GM12878 (cell line): Measurements from ENCODE around the gene NACC1. TPM values are rescaled to one million over a fixed set of nuclear protein-coding genes. Genes with fewer than 3 reads are reported as not detected.

Source experiments
- ATAC-seq: fragments of 200-7000 bp; cut with Tn5 transposase; 3 replicates; pipeline ENCODE4 v1.9.1; 2020; ENCODE audit warnings: mild to moderate bottlenecking, moderate library complexity
- BruUV-seq: library from RNA; stranded (reverse); fragments of 400-500 nt; replicated peaks from 2 replicates; lab custom pipeline; 2021; lab: Mats Ljungman, UMichigan
- CTCF ChIA-PET: fragments of 300-600 bp; sonication (Branson Sonifier 250); formaldehyde crosslinking; extraction: SDS; loops from one replicate; lab custom pipeline; 2021; ENCODE audit warnings: inconsistent platforms; lab: Yijun Ruan, JAX
- POLR2A ChIA-PET: fragments of 350-600 bp; formaldehyde crosslinking; extraction: SDS; loops from one replicate; lab custom pipeline; 2021; ENCODE audit warnings: inconsistent platforms; lab: Charles Lee
- RAD21 ChIA-PET: fragments of 300-600 bp; sonication (Branson Sonifier 250); formaldehyde crosslinking; loops from one replicate; lab custom pipeline; 2023; ENCODE audit warnings: antibody characterized with exemption; ENCODE audit not compliant: unreplicated experiment; lab: Charles Lee
- SMC1A ChIA-PET: fragments of 300-600 bp; sonication (Branson Sonifier 250); formaldehyde crosslinking; loops from one replicate; lab custom pipeline; 2023; ENCODE audit not compliant: unreplicated experiment, uncharacterized antibody; lab: Charles Lee
- DNase-seq: peaks from one replicate; pipeline ENCODE4 v3.0.0-alpha.2; 2011; ENCODE audit warnings: low read depth, low spot score
- FAIRE-seq: peaks from 3 replicates; lab custom pipeline; 2011; peaks lifted over from hg19 to GRCh38; lab: Jason Lieb, UNC
- H2AFZ ChIP-seq: 2 replicates; pipeline ENCODE4 v1.6.0; 2011; ENCODE audit warnings: low read depth, low read length, control low read depth; ENCODE audit not compliant: control insufficient read depth
- H3K27ac ChIP-seq: 2 replicates; pipeline ENCODE4 v1.5.1; 2011; ENCODE audit warnings: control low read depth; ENCODE audit not compliant: control insufficient read depth, insufficient read depth
- H3K27me3 ChIP-seq, 2 experiments: replicated peaks in 1 of 2; 2 replicates each; pipeline versions ENCODE4 v1.6.0 to v1.6.1; 2011; ENCODE audit warnings: low read length in 1 of 2; ENCODE audit not compliant: control insufficient read depth in 2 of 2, insufficient read depth in 2 of 2
- H3K36me3 ChIP-seq, 2 experiments: 2 replicates each; pipeline ENCODE4 v1.5.1; 2011; ENCODE audit warnings: low read length in 1 of 2; ENCODE audit not compliant: control insufficient read depth in 2 of 2, insufficient read depth in 2 of 2
- H3K4me1 ChIP-seq: 2 replicates; pipeline ENCODE4 v1.6.1; 2011; ENCODE audit warnings: mild to moderate bottlenecking, low read length, moderate library complexity, mixed read lengths; ENCODE audit not compliant: control insufficient read depth, insufficient read depth
- H3K4me2 ChIP-seq: 2 replicates; pipeline ENCODE4 v1.6.0; 2011; ENCODE audit warnings: control low read depth; ENCODE audit not compliant: control insufficient read depth, insufficient read depth
- H3K4me3 ChIP-seq: fragments of 200-600 bp; sonication (generic); 2 replicates; pipeline ENCODE4 v1.5.1; 2016
- H3K79me2 ChIP-seq: 2 replicates; pipeline ENCODE4 v1.6.0; 2011; ENCODE audit warnings: low read length; ENCODE audit not compliant: control insufficient read depth, insufficient read depth
- H3K9ac ChIP-seq: 2 replicates; pipeline ENCODE4 v1.8.0; 2011; ENCODE audit warnings: low read length, control low read depth, mixed read lengths; ENCODE audit not compliant: control insufficient read depth, insufficient read depth
- H3K9me3 ChIP-seq: replicated peaks from 3 replicates; pipeline ENCODE4 v1.5.1; 2011; ENCODE audit warnings: mild to moderate bottlenecking, low read length; ENCODE audit not compliant: control insufficient read depth, insufficient read depth
- H4K20me1 ChIP-seq: 2 replicates; pipeline ENCODE4 v1.6.0; 2011; ENCODE audit not compliant: control insufficient read depth, insufficient read depth
- BHLHE40 ChIP-seq, 2 experiments: fragments of 450-650 bp in 1 of 2; IDR thresholded peaks; 2 replicates each; pipeline ENCODE4 v1.6.1; 2011 to 2017; ENCODE audit warnings: low read depth in 2 of 2, borderline replicate concordance in 1 of 2, improper control_type of control experiment in 1 of 2, low read length in 1 of 2, mild to moderate bottlenecking in 1 of 2
- EGR1 ChIP-seq, 2 experiments: IDR thresholded peaks; 1 replicate in 1 of 2; 2 replicates in 1 of 2; pipeline ENCODE4 v1.6.1; 2011 to 2012; ENCODE audit warnings: low read depth in 2 of 2, low read length in 2 of 2, borderline replicate concordance in 1 of 2, mild to moderate bottlenecking in 1 of 2, moderate library complexity in 1 of 2
- ETV6 ChIP-seq, 2 experiments: fragments of 450-650 bp in 1 of 2; IDR thresholded peaks in 1 of 2; conservative IDR thresholded peaks in 1 of 2; 2 replicates each; pipeline ENCODE4 v1.6.1; 2014; ENCODE audit warnings: antibody characterized with exemption in 1 of 2, borderline replicate concordance in 1 of 2, low read depth in 1 of 2, mild to moderate bottlenecking in 1 of 2, moderate library complexity in 1 of 2
- JUND ChIP-seq: IDR thresholded peaks from 2 replicates; pipeline ENCODE4 v1.6.1; 2012; ENCODE audit warnings: low read depth, mild to moderate bottlenecking, low read length, improper control_type of control experiment, moderate library complexity
- MEF2A ChIP-seq: IDR thresholded peaks from 2 replicates; pipeline ENCODE4 v1.6.1; 2011; ENCODE audit warnings: low read depth, mild to moderate bottlenecking, low read length, moderate library complexity; ENCODE audit not compliant: insufficient read depth
- PAX5 ChIP-seq: IDR thresholded peaks from 2 replicates; pipeline ENCODE4 v1.6.1; 2011; ENCODE audit warnings: low read depth, low read length, borderline replicate concordance
- PKNOX1 ChIP-seq: fragments of 450-650 bp; IDR thresholded peaks from 2 replicates; pipeline ENCODE4 v1.6.1; 2016; ENCODE audit warnings: mild to moderate bottlenecking
- RUNX3 ChIP-seq: IDR thresholded peaks from 2 replicates; pipeline ENCODE4 v1.6.1; 2012; ENCODE audit warnings: low read length, inconsistent platforms
- SMARCA5 ChIP-seq: fragments of 450-650 bp; IDR thresholded peaks from 2 replicates; pipeline ENCODE4 v1.6.1; 2017; ENCODE audit warnings: mild to moderate bottlenecking
- SMC3 ChIP-seq: IDR thresholded peaks from 2 replicates; pipeline ENCODE4 v1.6.1; 2011; ENCODE audit warnings: low read length, improper control_type of control experiment, borderline replicate concordance
- ZNF217 ChIP-seq: fragments of 450-650 bp; IDR thresholded peaks from 2 replicates; pipeline ENCODE4 v1.6.1; 2017; ENCODE audit warnings: antibody characterized with exemption, mild to moderate bottlenecking
- WGBS: methylation state at CpG from one replicate; pipeline ENCODE4 v1.1.6; 2016; ENCODE audit warnings: low lambda C conversion rate; ENCODE audit not compliant: insufficient replicate concordance, insufficient coverage; ENCODE audit errors: missing lambda C conversion rate; 5-methylcytosine and 5-hydroxymethylcytosine counted together
- in situ Hi-C: fragments of 300-500 bp; cut with MboI; formaldehyde crosslinking; loops from 9 replicates; pipeline ENCODE4 v1.14.3; 2018; ENCODE audit warnings: mixed read lengths
- intact Hi-C: fragments of 100-400 bp; cut with micrococcal nuclease; formaldehyde crosslinking; loops from one replicate; pipeline ENCODE4 v1.14.2; 2022; ENCODE audit not compliant: unreplicated experiment
- polyA plus RNA-seq, 11 experiments: library from polyadenylated mRNA; depleted of rRNA in 4 of 11; unstranded in 6 of 11; stranded (reverse) in 5 of 11; fragments of >200 nt; fragmentation: Nextera tagmentation in 4 of 11; fragmentation: Illumina TruSeq in 1 of 11; extraction: Ambion mirVana in 4 of 11; extraction: Trizol in 1 of 11; gene quantifications; 1 replicate in 1 of 11; 2 replicates in 10 of 11; pipeline versions ENCODE4 v1.2.1 to v1.2.3, GENCODE V29; 2011 to 2016; ENCODE audit warnings: inconsistent platforms in 2 of 11, missing spikeins in 2 of 11, low read depth in 1 of 11
- total RNA-seq, 4 experiments: library from RNA; depleted of rRNA in 3 of 4; stranded (reverse); fragments of >200 nt in 3 of 4; fragmentation: Illumina TruSeq in 1 of 4; extraction: Trizol in 1 of 4; gene quantifications; 2 replicates each; pipeline versions ENCODE4 v1.2.1 to v1.2.3, GENCODE V29; 2013 to 2021
- TF ChIP-seq, protein P1 (sequence below): fragments of 450-650 bp; IDR thresholded peaks from 2 replicates; pipeline ENCODE4 v1.6.1; 2017; ENCODE audit warnings: mild to moderate bottlenecking, moderate library complexity
- TF ChIP-seq, protein P2 (sequence below): fragments of 450-650 bp; IDR thresholded peaks from 2 replicates; pipeline ENCODE4 v1.6.1; 2017; ENCODE audit warnings: mild to moderate bottlenecking, low read depth, inconsistent platforms; ENCODE audit not compliant: poor library complexity, severe bottlenecking

The NACC1 gene
- total and polyA plus RNA-seq, 10 of the 15 experiments (the other 5 are each of a cell fraction or from before 2014, with no cell fraction given) = 0.18 to 120 (median 19.2) TPM

- ATAC-seq = no peak
- POLR2A ChIA-PET = interaction anchor here (1.0 to 3.3 kb wide), 7 partner anchors 10 to 692 kb away, joined by 3 to 20 read pairs (median 8); partner anchors contain the start of gene NACC1
- TF ChIP-seq, protein P1, sequence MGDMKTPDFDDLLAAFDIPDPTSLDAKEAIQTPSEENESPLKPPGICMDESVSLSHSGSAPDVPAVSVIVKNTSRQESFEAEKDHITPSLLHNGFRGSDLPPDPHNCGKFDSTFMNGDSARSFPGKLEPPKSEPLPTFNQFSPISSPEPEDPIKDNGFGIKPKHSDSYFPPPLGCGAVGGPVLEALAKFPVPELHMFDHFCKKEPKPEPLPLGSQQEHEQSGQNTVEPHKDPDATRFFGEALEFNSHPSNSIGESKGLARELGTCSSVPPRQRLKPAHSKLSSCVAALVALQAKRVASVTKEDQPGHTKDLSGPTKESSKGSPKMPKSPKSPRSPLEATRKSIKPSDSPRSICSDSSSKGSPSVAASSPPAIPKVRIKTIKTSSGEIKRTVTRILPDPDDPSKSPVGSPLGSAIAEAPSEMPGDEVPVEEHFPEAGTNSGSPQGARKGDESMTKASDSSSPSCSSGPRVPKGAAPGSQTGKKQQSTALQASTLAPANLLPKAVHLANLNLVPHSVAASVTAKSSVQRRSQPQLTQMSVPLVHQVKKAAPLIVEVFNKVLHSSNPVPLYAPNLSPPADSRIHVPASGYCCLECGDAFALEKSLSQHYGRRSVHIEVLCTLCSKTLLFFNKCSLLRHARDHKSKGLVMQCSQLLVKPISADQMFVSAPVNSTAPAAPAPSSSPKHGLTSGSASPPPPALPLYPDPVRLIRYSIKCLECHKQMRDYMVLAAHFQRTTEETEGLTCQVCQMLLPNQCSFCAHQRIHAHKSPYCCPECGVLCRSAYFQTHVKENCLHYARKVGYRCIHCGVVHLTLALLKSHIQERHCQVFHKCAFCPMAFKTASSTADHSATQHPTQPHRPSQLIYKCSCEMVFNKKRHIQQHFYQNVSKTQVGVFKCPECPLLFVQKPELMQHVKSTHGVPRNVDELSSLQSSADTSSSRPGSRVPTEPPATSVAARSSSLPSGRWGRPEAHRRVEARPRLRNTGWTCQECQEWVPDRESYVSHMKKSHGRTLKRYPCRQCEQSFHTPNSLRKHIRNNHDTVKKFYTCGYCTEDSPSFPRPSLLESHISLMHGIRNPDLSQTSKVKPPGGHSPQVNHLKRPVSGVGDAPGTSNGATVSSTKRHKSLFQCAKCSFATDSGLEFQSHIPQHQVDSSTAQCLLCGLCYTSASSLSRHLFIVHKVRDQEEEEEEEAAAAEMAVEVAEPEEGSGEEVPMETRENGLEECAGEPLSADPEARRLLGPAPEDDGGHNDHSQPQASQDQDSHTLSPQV = no peak
- TF ChIP-seq SMC3 (0 out of 2 replicates have a peak, but pooled peaks have one; percentile 13), SMARCA5 (no peak; the same call in 1 of the 2 replicates), ETV6 (conservative IDR thresholded peaks at IDR 0.05 in 1 of 2, IDR thresholded peaks at IDR 0.05 in 1 of 2; ENCODE audit: borderline replicate concordance in 1 of 2, low read depth in 1 of 2) (no peak), PKNOX1 (no peak), RUNX3 (no peak), ZNF217 (peak; percentile 16; the same call in 1 of the 2 replicates), MEF2A (0 out of 2 replicates have a peak, but pooled peaks have one; percentile 7), JUND (no peak), PAX5 (no peak), EGR1 (IDR thresholded peaks at IDR 0.05; ENCODE audit: borderline replicate concordance in 1 of 2, low read depth in 2 of 2, low read length in 2 of 2) (peak; percentile 71 to 99), BHLHE40 (IDR thresholded peaks at IDR 0.05; ENCODE audit: borderline replicate concordance in 1 of 2, low read depth in 2 of 2, low read length in 1 of 2) (peak; percentile 61 to 78; a peak in 3 of 4 replicates)
- TF ChIP-seq, protein P2, sequence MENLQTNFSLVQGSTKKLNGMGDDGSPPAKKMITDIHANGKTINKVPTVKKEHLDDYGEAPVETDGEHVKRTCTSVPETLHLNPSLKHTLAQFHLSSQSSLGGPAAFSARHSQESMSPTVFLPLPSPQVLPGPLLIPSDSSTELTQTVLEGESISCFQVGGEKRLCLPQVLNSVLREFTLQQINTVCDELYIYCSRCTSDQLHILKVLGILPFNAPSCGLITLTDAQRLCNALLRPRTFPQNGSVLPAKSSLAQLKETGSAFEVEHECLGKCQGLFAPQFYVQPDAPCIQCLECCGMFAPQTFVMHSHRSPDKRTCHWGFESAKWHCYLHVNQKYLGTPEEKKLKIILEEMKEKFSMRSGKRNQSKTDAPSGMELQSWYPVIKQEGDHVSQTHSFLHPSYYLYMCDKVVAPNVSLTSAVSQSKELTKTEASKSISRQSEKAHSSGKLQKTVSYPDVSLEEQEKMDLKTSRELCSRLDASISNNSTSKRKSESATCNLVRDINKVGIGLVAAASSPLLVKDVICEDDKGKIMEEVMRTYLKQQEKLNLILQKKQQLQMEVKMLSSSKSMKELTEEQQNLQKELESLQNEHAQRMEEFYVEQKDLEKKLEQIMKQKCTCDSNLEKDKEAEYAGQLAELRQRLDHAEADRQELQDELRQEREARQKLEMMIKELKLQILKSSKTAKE = peak; percentile 27
Observed at GRCh38 chr19:13154241-13154778, 36.2 kb downstream of the NACC1 start.

More at GRCh38 chr19:13154241-13154778, 36.2 kb downstream of the NACC1 start:
- FAIRE-seq (no peak), DNase-seq (no peak)
- Histone ChIP-seq H3K4me1 (peaks cover 23% of the 10 kb centered on the region), H3K4me3 (peak overlapping the region; percentile 99), H3K27me3 (no peaks in the 10 kb centered on the region), H2AFZ (no peak overlapping the region), H3K9me3 (no peaks in the 10 kb centered on the region), H3K36me3 (no peaks in the 10 kb centered on the region; a peak in 2 of 4 replicates), H3K4me2 (peak overlapping the region; percentile 91), H3K27ac (peak overlapping the region; percentile 95), H3K9ac (peak overlapping the region; percentile 90), H4K20me1 (no peaks in the 10 kb centered on the region), H3K79me2 (peaks cover 46% of the 10 kb centered on the region)
- ChIA-PET RAD21 (interaction anchor here (0.6 to 4.7 kb wide), 8 partner anchors 10 to 692 kb away, joined by 3 to 39 read pairs (median 4); partner anchors contain the start of gene NACC1), SMC1A (interaction anchor here (1.2 to 3.9 kb wide), 3 partner anchors 10 to 26 kb away, joined by 3 to 37 read pairs (median 8); no protein-coding TSS in a partner anchor), CTCF (interaction anchor here (1.0 to 2.3 kb wide), 8 partner anchors 13 to 54 kb away, joined by 3 to 11 read pairs (median 4); no protein-coding TSS in a partner anchor)
- under 1% methylated on average over 20 of the region's 21 CpGs for WGBS
- BruUV-seq = no TSS peak
- in situ Hi-C loops (loop anchor here (10.0 to 25.0 kb wide), 3 partner anchors 690 to 1567 kb away; partner anchors contain the start of genes ACP5 and ZNF627), intact Hi-C loops (loop anchor here (2.0 to 10.0 kb wide), 4 partner anchors 52 to 850 kb away; partner anchors contain the start of genes LYL1 and RFX1)
